AG04449 (cell line): ENCODE results near the gene BTRC.
"Not testable (repeated sequence)": the region's sequence is repeated elsewhere in the genome, so short reads cannot be mapped to it uniquely, and the experiment has no call there.

Experiments used
- CTCF ChIA-PET: fragments of 350-600 bp; formaldehyde crosslinking; extraction: SDS; loops from one replicate; lab custom pipeline; 2021; ENCODE audit warnings: antibody characterized with exemption; lab: Yijun Ruan, JAX
- POLR2A ChIA-PET: fragments of 400-600, 350-600 bp; formaldehyde crosslinking; extraction: SDS; loops from one replicate; lab custom pipeline; 2020; ENCODE audit warnings: antibody characterized with exemption, inconsistent platforms; lab: Yijun Ruan, JAX
- DNase-seq: peaks from one replicate; pipeline ENCODE4 v3.0.0-alpha.2; 2010; ENCODE audit warnings: low read depth, low spot score
- H3K4me3 ChIP-seq: 2 replicates; pipeline ENCODE4 v1.5.1; 2011; ENCODE audit warnings: low read depth, mild to moderate bottlenecking, control low read depth, low read length
- TF ChIP-seq, protein P1 (sequence below): IDR thresholded peaks from one replicate; pipeline ENCODE4 v1.5.1; 2011; ENCODE audit warnings: mild to moderate bottlenecking, moderate library complexity, low read length, control low read depth, inconsistent platforms; ENCODE audit not compliant: insufficient read depth; ENCODE audit errors: missing control alignments

The BTRC gene

DNA sequence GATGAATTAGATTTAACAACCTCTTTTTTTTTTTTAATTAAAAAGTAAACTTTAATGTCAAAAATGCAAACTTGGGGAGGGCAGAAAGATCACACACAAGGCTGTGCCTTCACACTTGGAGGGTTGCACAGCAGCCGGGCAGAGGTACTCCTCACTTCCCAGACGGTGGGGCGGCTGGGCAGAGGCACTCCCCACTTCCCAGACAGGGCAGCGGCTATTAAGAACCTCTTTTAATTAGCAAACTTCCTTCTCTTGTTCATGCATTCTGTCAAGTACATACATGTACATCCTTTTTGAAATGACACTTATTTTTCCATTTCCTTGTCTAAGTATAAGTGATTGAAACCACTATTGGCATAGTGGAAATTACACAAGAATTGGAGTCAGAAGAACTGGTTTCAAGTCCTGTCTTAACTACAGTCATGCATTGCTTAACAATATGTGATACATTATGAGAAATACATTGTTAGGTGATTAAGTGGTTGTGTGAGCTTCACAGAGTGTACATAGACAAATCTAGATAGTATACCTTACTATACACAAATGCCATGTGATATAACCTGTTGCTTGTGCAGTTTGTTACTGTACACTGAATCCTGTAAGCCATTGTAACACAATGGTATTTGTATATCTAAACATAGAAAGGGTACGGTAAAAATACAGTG, 26.5 kb downstream of the BTRC start:
- no peak for DNase-seq
- ChIA-PET POLR2A (no interaction called here), CTCF (interaction anchor here (0.9 to 2.7 kb wide), 4 partner anchors 14 to 165 kb away, joined by 3 to 8 read pairs (median 4); no protein-coding TSS in a partner anchor)
- no peak overlapping the region for H3K4me3 ChIP-seq
- TF ChIP-seq, protein P1, sequence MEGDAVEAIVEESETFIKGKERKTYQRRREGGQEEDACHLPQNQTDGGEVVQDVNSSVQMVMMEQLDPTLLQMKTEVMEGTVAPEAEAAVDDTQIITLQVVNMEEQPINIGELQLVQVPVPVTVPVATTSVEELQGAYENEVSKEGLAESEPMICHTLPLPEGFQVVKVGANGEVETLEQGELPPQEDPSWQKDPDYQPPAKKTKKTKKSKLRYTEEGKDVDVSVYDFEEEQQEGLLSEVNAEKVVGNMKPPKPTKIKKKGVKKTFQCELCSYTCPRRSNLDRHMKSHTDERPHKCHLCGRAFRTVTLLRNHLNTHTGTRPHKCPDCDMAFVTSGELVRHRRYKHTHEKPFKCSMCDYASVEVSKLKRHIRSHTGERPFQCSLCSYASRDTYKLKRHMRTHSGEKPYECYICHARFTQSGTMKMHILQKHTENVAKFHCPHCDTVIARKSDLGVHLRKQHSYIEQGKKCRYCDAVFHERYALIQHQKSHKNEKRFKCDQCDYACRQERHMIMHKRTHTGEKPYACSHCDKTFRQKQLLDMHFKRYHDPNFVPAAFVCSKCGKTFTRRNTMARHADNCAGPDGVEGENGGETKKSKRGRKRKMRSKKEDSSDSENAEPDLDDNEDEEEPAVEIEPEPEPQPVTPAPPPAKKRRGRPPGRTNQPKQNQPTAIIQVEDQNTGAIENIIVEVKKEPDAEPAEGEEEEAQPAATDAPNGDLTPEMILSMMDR, result no peak

DNA sequence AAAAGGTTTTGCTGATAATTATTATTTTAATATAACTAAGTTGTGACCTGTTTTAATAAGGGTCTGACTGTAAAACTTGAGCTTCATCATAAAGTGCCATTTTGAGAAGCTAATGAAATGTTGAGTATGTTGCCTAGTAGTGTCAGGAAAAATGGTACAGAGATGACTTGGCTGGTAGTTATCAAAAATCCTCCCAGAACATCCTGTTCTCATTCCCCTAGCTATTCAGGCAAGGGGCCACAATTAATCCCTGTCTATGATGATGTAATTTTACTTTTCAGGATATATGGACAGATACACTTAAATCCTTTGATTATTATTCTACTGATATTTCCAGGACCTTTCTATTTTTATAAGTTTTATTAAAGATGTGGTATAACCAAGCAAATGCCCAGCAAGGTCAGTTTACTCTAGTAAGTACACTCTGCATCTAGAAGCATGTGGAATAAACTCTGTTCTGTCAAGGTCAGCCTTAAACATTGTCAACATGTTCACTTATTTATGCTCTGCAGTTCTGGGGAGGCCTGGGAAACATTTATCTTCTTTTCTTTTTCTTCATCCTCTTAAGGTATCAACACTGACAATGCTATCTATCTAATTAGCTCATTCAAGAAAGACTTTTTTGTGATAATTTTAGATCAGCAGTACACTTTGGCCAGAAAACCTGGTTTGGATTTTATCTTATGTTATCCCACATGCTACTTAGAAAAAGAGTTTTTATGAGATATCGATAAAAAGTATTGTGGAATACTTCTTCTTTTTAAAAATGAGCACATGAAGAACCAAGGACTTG, 32.1 kb downstream of the BTRC start:
- CTCF ChIA-PET, result interaction anchor here (0.9 to 1.5 kb wide), 2 partner anchors 11 to 13 kb away, joined by 3 read pairs; no protein-coding TSS in a partner anchor
- TF ChIP-seq, protein P1, result no peak
- H3K4me3 ChIP-seq, result no peak overlapping the region

DNA sequence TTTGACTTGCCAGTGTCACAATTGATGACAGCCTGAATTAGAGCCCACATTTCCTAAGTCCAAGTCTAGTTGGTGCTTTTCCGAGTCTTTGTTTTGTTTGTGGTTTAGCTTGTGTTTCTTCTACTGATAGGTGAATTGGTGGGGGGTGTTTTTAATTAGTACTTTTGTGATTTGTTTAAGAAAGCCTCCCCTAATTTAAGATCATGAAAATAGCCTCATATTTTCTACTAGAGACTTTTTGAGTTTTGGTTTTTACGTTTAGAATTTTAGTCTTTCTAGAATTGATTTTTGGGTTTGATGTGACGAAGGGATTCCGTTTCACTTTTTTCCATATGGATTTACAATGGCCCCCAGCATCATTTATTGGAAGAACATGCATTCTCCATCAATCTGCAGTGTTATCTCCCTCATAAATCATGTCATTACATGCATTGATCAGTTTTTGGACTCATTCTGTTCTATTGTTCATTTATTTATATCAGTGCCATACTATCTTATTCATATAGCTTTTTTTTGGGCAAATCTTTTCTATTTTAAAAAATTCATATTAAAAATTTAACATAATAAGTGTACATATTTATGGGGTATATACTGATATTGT, 32.8 kb downstream of the BTRC start:
- POLR2A ChIA-PET, result no interaction called here
- no peak overlapping the region for H3K4me3 ChIP-seq
- no peak for DNase-seq
- CTCF ChIA-PET, result interaction anchor here (1.5 kb wide), 1 partner anchor 10 kb away, joined by 3 read pairs; no protein-coding TSS in a partner anchor
- TF ChIP-seq, protein P1, result no peak

More for the DNA sequence above, 32.1 kb downstream of the BTRC start:
- DNase-seq, result no peak
- POLR2A ChIA-PET, result no interaction called here

DNA sequence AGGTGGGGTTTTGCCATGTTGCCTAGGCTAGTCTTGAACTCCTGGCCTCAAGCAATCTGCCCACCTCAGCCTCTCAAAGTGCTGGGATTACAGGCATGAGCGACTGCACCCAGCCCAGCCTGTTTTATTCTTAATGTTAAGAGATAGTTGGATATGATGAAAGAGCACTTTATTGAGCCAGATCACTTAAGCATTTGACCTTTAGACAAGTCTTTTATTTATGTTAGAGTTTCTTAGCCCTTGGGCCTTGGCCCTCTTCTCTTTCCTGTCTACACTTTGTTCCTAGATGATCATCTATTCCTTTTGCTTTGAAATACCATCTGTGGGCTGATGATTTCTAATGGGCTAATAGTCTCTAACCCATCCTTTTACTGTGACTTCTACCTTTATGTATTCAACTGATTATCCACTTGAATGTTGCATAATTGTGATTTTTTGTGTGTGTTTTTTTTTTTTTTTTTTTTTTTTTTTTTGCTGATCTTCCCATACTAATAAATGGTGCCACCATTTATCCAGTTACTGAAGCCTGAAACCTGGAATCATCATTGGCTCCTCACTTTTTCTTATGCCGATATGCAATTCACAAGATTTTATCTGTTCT, 34.8 kb downstream of the BTRC start:
- no peak for DNase-seq
- TF ChIP-seq, protein P1, result no peak
- no peak overlapping the region for H3K4me3 ChIP-seq
- POLR2A ChIA-PET, result no interaction called here
- CTCF ChIA-PET, result no interaction called here

DNA sequence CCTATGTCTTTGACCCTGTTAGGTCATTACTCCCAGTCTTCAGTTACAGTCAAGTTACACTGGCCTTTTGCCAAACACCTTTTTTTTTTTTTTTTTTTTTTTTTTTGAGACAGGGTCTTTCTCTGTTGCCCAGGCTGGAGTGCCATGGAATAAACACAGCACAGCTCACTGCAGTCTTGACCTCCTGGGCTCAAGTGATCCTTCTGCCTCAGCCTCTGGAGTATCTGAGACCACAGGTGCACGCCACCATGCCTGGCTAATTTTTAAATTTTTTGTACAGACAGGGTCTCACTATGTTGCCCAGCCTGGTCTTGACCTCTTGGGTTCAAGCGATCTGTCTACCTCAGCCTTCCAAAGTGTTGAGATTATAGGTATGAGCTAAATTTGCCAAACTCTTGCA, 35.6 kb downstream of the BTRC start:
- POLR2A ChIA-PET, CTCF ChIA-PET, H3K4me3 ChIP-seq, DNase-seq: not testable (repeated sequence)

DNA sequence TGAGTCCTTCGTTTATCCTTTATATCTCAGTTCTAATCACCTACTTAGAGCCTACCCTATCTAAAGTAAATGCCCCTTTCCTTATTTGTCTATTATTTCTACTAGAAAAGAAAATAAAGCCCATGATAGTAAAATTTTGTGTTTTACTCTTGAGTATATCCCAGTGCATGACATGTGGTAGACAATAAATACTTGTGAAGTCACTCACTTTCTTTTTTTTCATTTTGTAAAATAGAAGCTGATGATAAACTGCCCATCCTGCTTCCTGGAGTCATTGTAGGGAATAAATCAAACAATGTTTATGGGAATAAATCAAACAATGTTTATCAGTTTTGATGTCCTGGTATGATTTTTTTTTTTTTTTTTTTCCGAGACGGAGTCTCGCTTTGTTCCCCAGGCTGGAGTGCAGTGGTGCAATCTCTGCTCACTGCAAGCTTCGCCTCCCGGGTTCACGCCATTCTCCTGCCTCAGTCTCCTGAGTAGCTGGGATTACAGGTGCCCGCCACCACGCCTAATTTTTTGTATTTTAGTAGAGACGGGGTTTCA, 36.1 kb downstream of the BTRC start:
- ChIA-PET POLR2A (no interaction called here), CTCF (interaction anchor here (0.6 kb wide), 1 partner anchor 11 kb away, joined by 3 read pairs; no protein-coding TSS in a partner anchor)
- TF ChIP-seq, protein P1, result no peak
- no peak overlapping the region for H3K4me3 ChIP-seq
- no peak for DNase-seq
